HCT116 (cell line): ENCODE results near the gene RPL4. TPM values are rescaled to one million over a fixed set of nuclear protein-coding genes. Genes with fewer than 3 reads are reported as not detected.

Experiments used
- ATAC-seq: fragments of 200-7000 bp; cut with Tn5 transposase; 2 replicates; pipeline ENCODE4 v1.9.1; 2020; ENCODE audit warnings: mild to moderate bottlenecking, moderate library complexity
- BruUV-seq: library from RNA; stranded (reverse); fragments of 400-500 nt; replicated peaks from 2 replicates; lab custom pipeline; 2021; lab: Mats Ljungman, UMichigan
- CTCF ChIA-PET: fragments of 300-600 bp; sonication (Branson Sonifier 250); formaldehyde crosslinking; loops from one replicate; lab custom pipeline; 2021; ENCODE audit warnings: antibody characterized with exemption; lab: Charles Lee
- POLR2A ChIA-PET: fragments of 300-600, 350-600 bp; sonication (Branson Sonifier 250); formaldehyde crosslinking; loops from one replicate; lab custom pipeline; 2021; ENCODE audit warnings: antibody characterized with exemption; lab: Charles Lee
- RAD21 ChIA-PET, 2 experiments: fragments of 300-600 bp; sonication (Branson Sonifier 250); formaldehyde crosslinking; loops; one replicate each; lab custom pipeline; 2023; ENCODE audit warnings: low total read pairs in 2 of 2; ENCODE audit not compliant: uncharacterized antibody in 2 of 2, unreplicated experiment in 2 of 2, low non-redundant PET in 1 of 2; lab: Charles Lee
- DNase-seq: peaks from one replicate; pipeline ENCODE4 v3.0.0-alpha.2; 2010; ENCODE audit warnings: low read depth, low spot score
- H2AFZ ChIP-seq: fragments of 200-600 bp; shearing (Covaris generic), sonication (generic); 2 replicates; pipeline ENCODE4 v1.6.1; 2017; ENCODE audit warnings: low read depth, mixed run types, mixed read lengths, antibody characterized with exemption, low read length; ENCODE audit not compliant: poor library complexity, severe bottlenecking
- H3K27ac ChIP-seq: 2 replicates; pipeline ENCODE4 v1.5.1; 2012; ENCODE audit warnings: low read depth, low read length
- H3K27me3 ChIP-seq: fragments of 200-600 bp; sonication (generic); 2 replicates; pipeline ENCODE4 v1.6.1; 2016; ENCODE audit warnings: mixed run types, low read length, mixed read lengths; ENCODE audit not compliant: insufficient read depth
- H3K36me3 ChIP-seq, 2 experiments: fragments of 200-500 bp in 1 of 2; fragments of 200-600 bp in 1 of 2; sonication (Bioruptor generic) in 1 of 2; sonication (generic) in 1 of 2; 2 replicates each; pipeline versions ENCODE4 v1.5.1 to v1.6.1; 2014 to 2016; ENCODE audit warnings: low read length in 2 of 2, inconsistent platforms in 1 of 2, mixed read lengths in 1 of 2, mixed run types in 1 of 2; ENCODE audit not compliant: insufficient read depth in 2 of 2, control insufficient read depth in 1 of 2
- H3K4me1 ChIP-seq, 2 experiments: fragments of 200-600 bp in 1 of 2; sonication (generic) in 1 of 2; 2 replicates each; pipeline versions ENCODE4 v1.5.1 to v1.6.1; 2012 to 2017; ENCODE audit warnings: low read length in 2 of 2, inconsistent platforms in 1 of 2, mild to moderate bottlenecking in 1 of 2, mixed read lengths in 1 of 2, mixed run types in 1 of 2, moderate library complexity in 1 of 2; ENCODE audit not compliant: insufficient read depth in 2 of 2, control insufficient read depth in 1 of 2
- H3K4me2 ChIP-seq: fragments of 200-600 bp; sonication (generic); 2 replicates; pipeline ENCODE4 v1.6.1; 2017; ENCODE audit warnings: mixed run types, low read length, mixed read lengths
- H3K4me3 ChIP-seq, 2 experiments: fragments of 200-600 bp in 1 of 2; sonication (generic) in 1 of 2; replicated peaks in 1 of 2; 2 replicates each; pipeline ENCODE4 v1.5.1; 2011 to 2016; ENCODE audit warnings: low read length in 2 of 2, control low read depth in 1 of 2, low read depth in 1 of 2, mild to moderate bottlenecking in 1 of 2, mixed read lengths in 1 of 2, mixed run types in 1 of 2
- H3K79me2 ChIP-seq: fragments of 200-600 bp; sonication (generic); 2 replicates; pipeline ENCODE4 v1.6.1; 2017; ENCODE audit warnings: mild to moderate bottlenecking, mixed run types, low read length, moderate library complexity, mixed read lengths; ENCODE audit not compliant: insufficient read depth
- H3K9ac ChIP-seq: fragments of 200-600 bp; sonication (generic); 2 replicates; pipeline ENCODE4 v1.6.1; 2016; ENCODE audit warnings: low read length, mixed read lengths
- H3K9me2 ChIP-seq: fragments of 200-600 bp; sonication (generic), shearing (Covaris generic); 2 replicates; pipeline ENCODE4 v1.6.1; 2017; ENCODE audit warnings: mixed run types, mild to moderate bottlenecking, moderate library complexity; ENCODE audit not compliant: insufficient read depth
- H3K9me3 ChIP-seq, 2 experiments: fragments of 200-500 bp in 1 of 2; fragments of 200-600 bp in 1 of 2; sonication (Bioruptor generic) in 1 of 2; sonication (generic) in 1 of 2; 2 replicates each; pipeline ENCODE4 v1.6.1; 2014 to 2017; ENCODE audit warnings: low read length in 2 of 2, mixed read lengths in 2 of 2, inconsistent platforms in 1 of 2, low read depth in 1 of 2, mild to moderate bottlenecking in 1 of 2, mixed run types in 1 of 2, moderate library complexity in 1 of 2; ENCODE audit not compliant: control insufficient read depth in 1 of 2, insufficient read depth in 1 of 2
- H4K20me1 ChIP-seq: fragments of 200-600 bp; sonication (generic), shearing (Covaris generic); 2 replicates; pipeline ENCODE4 v1.6.1; 2017; ENCODE audit warnings: mixed run types, mild to moderate bottlenecking, moderate library complexity; ENCODE audit not compliant: insufficient read depth
- ATF3 ChIP-seq: IDR thresholded peaks from 2 replicates; pipeline ENCODE4 v1.6.1; 2012
- CEBPB ChIP-seq: IDR thresholded peaks from 2 replicates; pipeline ENCODE4 v1.6.1; 2012; ENCODE audit warnings: low read depth
- EGR1 ChIP-seq: IDR thresholded peaks from 2 replicates; pipeline ENCODE4 v1.6.1; 2012; ENCODE audit warnings: low read depth
- ELF1 ChIP-seq: IDR thresholded peaks from 2 replicates; pipeline ENCODE4 v1.6.1; 2012; ENCODE audit warnings: low read depth, borderline replicate concordance
- EZH2 ChIP-seq: fragments of 200-600 bp; sonication (generic); IDR thresholded peaks from 2 replicates; pipeline ENCODE4 v1.6.1; 2017; ENCODE audit warnings: antibody characterized with exemption, mixed run types
- EZH2phosphoT487 ChIP-seq: fragments of 200-600 bp; IDR thresholded peaks from 2 replicates; pipeline ENCODE4 v1.6.1; 2018; ENCODE audit warnings: antibody characterized with exemption, borderline replicate concordance
- FOSL1 ChIP-seq: IDR thresholded peaks from 2 replicates; pipeline ENCODE4 v1.6.1; 2012; ENCODE audit warnings: low read depth
- JUND ChIP-seq: IDR thresholded peaks from 2 replicates; pipeline ENCODE4 v1.6.1; 2012
- MAX ChIP-seq: IDR thresholded peaks from 2 replicates; pipeline ENCODE4 v1.6.1; 2012
- POLR2A ChIP-seq: IDR thresholded peaks from 2 replicates; pipeline ENCODE4 v1.7.0; 2011; ENCODE audit warnings: borderline replicate concordance; ENCODE audit not compliant: insufficient read depth, insufficient read length; ENCODE audit errors: extremely low read depth
- POLR2AphosphoS5 ChIP-seq: IDR thresholded peaks from 2 replicates; pipeline ENCODE4 v1.6.1; 2011; ENCODE audit warnings: mild to moderate bottlenecking, low read depth, low read length, moderate library complexity
- SP1 ChIP-seq: IDR thresholded peaks from 2 replicates; pipeline ENCODE4 v1.6.1; 2012; ENCODE audit warnings: low read depth
- TCF7L2 ChIP-seq: IDR thresholded peaks from 2 replicates; pipeline ENCODE4 v1.7.0; 2011; ENCODE audit warnings: borderline replicate concordance, inconsistent platforms; ENCODE audit not compliant: insufficient read depth, insufficient read length; ENCODE audit errors: extremely low read depth
- ZNF274 ChIP-seq: fragments of 200-500 bp; sonication (Bioruptor generic); IDR thresholded peaks from 2 replicates; pipeline ENCODE4 v1.6.1; 2014; ENCODE audit warnings: mild to moderate bottlenecking, low read depth, low read length, inconsistent platforms
- intact Hi-C: fragments of 100-400 bp; cut with micrococcal nuclease; formaldehyde crosslinking; loops from 2 replicates; pipeline ENCODE4 v1.10.0; 2022
- total RNA-seq: library from RNA; stranded (reverse); gene quantifications from one replicate; pipeline ENCODE4 v1.2.1, GENCODE V29; 2021; ENCODE audit not compliant: unreplicated experiment

Gene RPL4
- total RNA-seq, 1 experiment from 2014 or later, result 3,818 TPM

- TF ChIP-seq ATF3 (no peak; the same call in 1 of the 2 replicates), ELF1 (peak; percentile 88), MAX (peak; percentile 93), EZH2phosphoT487 (no peak), EZH2 (no peak)
Measured at GRCh38 chr15:66497502-66498455, 6.9 kb downstream of the RPL4 start, which contains the start of gene SNAPC5 (continued).

GRCh38 chr15:66496951-66497501 lies 7.6 kb downstream of the RPL4 start:
- Histone ChIP-seq H3K79me2 (peaks cover 63% of the 10 kb centered on the region), H3K4me2 (peak overlapping the region; percentile 85), H3K27me3 (no peaks in the 10 kb centered on the region), H4K20me1 (peaks cover 31% of the 10 kb centered on the region; the same call in 1 of the 2 replicates), H3K9me2 (no peaks in the 10 kb centered on the region), H3K27ac (peak overlapping the region; percentile 79), H3K9me3 (no peaks in the 10 kb centered on the region), H3K9ac (peak overlapping the region; percentile 94), H3K4me1 (peaks cover 3 to 21% of the 10 kb centered on the region in 2 experiments; a peak in 2 of 4 replicates), H3K4me3 (peak overlapping the region; percentile 92 to 95), H2AFZ (no peak overlapping the region), H3K36me3 (peaks cover 51 to 58% of the 10 kb centered on the region in 2 experiments)
- peak; percentile 29 for ATAC-seq
- CTCF ChIA-PET, result interaction anchor here (1.0 to 3.5 kb wide), 4 partner anchors 13 to 110 kb away, joined by 3 to 27 read pairs (median 4); partner anchors contain the start of genes LCTL and MAP2K1
- TF ChIP-seq POLR2AphosphoS5, result no peak
- no peak for TF ChIP-seq SP1
- no peak for TF ChIP-seq ATF3
- TF ChIP-seq EGR1, result no peak
- TF ChIP-seq JUND, result no peak
- no peak for TF ChIP-seq CEBPB
- no peak for TF ChIP-seq TCF7L2
- TF ChIP-seq EZH2, result no peak
- no peak for TF ChIP-seq EZH2phosphoT487
- TF ChIP-seq FOSL1, result no peak
- TF ChIP-seq ZNF274, result no peak
- TF ChIP-seq ELF1, result no peak
- no peak for TF ChIP-seq POLR2A
- RAD21 ChIA-PET, result no interaction called here
- no TSS peak for BruUV-seq
- POLR2A ChIA-PET, result interaction anchor here (2.9 kb wide), 1 partner anchor 110 kb away, joined by 12 read pairs; the partner anchor contains the start of gene MAP2K1
- no peak for DNase-seq
- intact Hi-C loops, result loop anchor here (5.0 kb wide), 1 partner anchor 140 kb away; the partner anchor contains the start of gene TIPIN
